HG02763 (cell line): ENCODE data around the gene ZBTB22.

ENCODE experiments used
- ATAC-seq: cut with Tn5 transposase; IDR thresholded peaks from one replicate; pipeline ENCODE4 v1.9.1; 2021; ENCODE audit warnings: mild to moderate bottlenecking, moderate library complexity; ENCODE audit not compliant: unreplicated experiment

Gene ZBTB22

DNA sequence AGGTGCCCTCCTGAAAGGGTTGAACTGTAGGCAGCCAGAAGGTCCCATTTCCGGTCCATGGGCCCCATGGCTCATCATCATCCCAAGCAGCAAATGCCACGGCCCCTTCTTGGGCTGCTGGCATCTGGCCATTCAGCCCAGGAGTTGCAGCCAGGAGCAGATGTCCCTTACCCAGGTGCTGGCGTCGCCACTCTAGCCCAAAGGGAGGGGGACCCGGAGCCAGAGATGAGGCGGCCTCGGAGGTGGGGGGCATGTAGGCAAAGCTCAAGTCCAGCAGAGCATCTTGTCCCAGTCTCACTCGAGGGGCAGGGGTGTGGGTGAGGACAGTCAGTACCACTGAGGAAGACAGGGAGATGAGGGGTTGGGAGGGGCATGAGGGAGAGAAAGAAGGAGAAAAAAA, 12.5 kb downstream of the ZBTB22 start:
- no peak for ATAC-seq

DNA sequence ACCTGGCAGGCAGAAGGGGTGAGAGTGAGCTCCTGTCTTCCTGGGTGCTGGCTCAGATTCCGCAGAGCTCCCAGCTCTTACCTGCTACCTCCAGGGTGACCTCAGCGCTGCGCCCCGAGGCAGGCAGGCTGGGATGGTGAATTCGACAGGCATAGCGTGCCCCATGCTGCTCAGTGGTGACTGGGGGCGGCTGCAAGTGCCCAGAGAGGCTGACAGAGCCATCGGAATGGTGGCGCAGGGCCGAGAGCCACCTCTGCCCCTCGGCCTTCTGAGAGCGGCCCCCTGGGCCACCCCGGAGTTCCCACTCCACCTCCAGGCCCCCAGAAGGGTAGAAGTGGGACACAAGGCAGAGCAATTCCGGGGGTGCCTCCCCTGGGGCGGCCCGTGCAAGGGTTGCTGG, 13.3 kb downstream of the ZBTB22 start:
- no peak for ATAC-seq

DNA sequence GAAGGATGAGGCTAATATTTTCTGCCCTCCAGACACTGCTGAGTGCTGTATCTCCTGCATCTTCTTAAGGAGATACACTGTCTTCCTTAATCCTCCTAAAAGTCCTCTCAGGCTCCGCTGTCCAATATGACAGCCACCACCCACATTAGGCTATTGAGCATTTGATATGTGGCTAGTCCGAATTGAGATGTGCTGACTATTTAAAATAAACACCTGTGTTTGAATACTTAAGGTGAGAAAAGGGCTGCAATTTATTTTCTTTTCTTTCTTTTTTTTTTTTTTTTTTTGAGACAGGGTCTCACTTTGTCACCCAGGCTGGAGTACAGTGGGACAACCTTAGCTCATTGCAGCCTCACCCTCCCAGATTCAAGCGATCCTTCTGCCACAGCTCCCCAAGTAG, 15.7 kb downstream of the ZBTB22 start:
- no peak for ATAC-seq

DNA sequence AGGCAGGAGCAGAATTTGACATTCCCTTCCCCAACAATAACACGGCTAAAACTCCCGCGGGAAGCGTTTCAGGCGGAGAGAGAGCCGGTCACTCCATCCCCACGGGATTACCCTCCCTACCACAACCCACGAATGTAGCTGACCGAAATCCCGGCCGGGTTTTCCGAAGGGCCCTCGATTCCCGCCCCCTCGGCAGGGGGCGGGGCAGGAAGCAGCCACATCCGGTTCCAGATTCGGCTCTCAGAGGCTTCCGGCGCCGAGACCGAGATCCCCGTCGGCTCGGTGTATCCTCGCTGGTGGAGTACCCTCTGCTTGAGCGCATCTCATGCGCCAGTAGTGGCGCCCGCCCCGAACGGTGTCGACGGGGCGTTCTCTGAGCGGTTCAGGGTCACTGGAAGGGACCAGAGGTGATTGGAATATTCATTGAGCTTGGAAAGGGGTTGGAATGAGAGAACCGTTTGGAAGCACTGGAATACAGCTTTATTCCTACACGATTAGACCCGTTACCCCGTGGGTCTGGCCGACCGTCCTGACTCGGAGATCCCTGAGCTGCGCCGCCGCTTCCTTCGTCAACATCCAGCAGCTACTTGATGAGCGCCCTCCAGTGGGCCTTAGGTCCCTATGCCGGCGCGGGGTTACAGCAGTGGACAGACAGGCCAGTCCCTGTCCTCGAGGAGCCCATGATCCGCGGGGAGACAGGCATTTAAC, 18.2 kb downstream of the ZBTB22 start:
- peak; percentile 78 for ATAC-seq

DNA sequence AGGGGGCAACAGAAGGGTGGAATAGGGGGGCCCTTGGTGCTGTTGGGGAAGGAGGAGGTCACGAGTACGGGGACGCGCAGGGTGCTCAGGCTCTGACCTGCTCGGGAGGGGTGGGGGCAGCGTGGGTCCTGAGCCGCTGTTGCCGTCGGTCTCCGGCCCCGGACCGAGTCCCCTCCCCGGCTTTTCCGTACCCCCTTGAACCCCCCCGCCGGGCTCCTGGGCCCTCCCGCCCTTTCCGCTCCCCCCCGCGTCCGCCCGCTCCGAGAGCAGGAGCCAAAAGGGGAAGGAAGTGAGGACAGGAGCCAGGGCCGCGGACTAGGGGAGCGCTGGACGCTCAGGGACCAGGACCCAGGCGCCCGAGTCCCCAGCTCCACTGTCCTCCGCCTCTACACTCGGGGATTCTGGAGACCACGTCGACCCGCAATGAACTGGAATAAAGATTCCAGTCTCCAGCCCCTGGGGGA, 18.7 kb downstream of the ZBTB22 start, which contains the start of gene RGL2:
TSS of gene RGL2 (minus strand) at position 170 of the 464 bp plus-strand sequence. CDS start 332 bp downstream, outside the sequence.
- peak; percentile 26 for ATAC-seq

GRCh38 chr6:33297956-33298772, 19.4 kb downstream of the ZBTB22 start:
- ATAC-seq, result no peak

DNA sequence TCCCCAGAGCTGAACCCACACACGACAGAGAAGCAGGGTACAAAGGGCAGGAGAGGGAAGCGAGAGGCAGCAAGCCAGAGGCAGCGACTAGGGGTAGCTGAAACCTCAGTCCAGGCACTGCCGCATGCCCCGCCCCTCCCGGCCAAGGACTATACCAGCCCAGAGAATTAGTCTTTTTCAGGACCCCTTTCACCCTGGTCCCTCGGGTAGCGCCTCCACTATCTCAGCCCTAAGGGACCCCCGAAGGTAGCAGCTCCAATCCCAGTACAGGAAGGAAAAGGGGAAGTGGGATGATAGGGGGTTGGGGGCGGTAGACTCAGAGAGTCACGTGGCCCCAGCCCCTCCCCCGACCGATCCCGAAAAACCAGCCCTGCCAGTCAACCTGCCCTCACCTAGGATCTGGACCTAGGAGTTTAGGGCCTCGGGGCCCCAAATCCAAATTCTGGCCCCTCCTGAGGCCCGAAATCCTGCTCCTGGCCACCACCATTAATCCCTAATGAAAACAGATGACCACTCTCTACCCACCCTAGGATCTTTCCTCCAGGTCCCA, 20.1 kb downstream of the ZBTB22 start:
- no peak for ATAC-seq

DNA sequence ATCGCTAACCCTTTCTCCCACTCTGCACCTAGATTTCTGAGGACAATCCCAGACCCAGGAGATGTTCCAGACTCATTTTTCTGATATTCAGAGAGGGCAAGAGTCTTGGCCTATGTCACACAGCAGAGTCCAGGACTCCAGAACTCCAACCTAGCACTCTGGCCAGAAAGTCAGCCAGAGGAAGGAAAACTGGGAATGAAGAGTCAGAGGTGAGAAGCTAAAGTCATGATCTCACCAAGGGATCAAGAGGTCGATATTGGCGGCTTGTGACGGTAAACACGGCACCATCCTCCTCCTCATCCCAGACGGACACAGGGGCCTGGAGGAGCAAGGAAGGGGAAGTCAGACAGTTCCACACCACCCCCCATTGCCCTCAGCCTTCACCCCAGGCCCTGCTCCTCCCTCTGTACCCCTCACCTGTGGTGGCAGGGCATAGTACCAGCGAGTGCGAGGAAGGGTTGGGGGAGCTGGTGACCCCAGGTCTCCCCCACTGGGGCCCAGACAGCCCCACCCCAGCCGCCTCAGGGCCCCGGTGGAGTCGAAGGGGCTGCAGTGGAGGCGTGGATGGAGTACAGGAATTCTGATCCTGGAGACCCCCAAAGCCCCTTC, 20.6 kb downstream of the ZBTB22 start:
- no peak for ATAC-seq

- ATAC-seq, result no peak
Observed at GRCh38 chr6:33295621-33296369, 21.7 kb downstream of the ZBTB22 start.

DNA sequence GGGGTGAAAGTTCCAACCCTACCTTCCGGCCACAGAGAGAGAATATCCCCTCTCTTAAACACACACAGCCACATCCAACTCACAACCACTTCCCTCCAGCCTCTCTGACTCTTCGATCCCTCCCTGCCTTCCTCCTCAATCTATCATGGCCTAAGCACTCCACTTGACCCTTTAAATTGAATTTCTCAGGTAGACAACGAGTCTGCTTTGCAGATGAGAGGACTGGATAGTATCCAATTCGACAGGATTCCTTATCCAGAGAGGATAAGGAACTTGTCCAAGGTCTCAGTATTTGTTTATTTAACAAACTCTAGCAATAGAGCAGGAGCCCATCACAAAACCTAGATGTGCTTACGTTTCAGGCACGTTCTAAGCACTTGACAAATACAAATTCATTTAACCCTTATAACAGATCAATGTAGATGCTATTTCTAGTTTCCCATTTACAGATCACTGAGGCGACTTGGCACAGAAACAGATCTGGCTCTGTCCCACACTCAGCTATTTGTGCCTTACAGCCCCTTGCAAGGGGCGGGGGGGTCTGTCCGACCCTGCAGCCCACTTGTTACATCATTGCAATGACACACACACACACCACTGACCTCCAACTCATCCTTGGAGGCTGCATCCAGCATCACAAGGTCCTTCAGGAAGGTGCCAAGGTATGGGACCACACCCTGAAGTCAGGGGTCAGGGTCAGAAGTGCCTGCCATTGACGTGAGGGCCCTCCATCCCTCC, 23.3 kb downstream of the ZBTB22 start:
- ATAC-seq, result no peak

- ATAC-seq, result no peak
Observed at GRCh38 chr6:33292996-33293682, 24.4 kb downstream of the ZBTB22 start.

GRCh38 chr6:33290459-33290858, 27.1 kb downstream of the ZBTB22 start:
- no peak for ATAC-seq

DNA sequence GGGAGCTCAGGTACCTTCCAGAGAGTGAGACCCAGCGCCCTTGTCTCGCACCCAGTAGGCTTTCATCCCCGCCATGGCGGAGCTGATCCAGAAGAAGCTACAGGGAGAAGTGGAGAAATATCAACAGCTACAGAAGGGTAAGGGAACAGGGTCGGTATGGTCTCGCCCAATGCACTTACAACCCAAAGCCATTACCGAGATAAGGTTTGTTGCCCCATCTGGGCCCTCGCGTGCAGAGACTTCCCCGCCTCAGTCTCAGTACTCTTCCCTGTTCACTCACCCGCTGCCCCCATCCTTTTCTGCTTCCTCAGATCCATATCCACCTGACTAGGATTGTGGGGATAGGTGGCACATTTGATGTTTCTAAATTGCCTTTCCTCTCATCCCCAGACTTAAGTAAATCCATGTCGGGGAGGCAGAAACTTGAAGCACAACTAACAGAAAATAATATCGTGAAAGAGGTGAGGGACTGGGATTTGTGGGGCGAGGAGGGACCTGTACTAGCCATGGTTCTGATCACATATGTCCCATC, 27.7 kb downstream of the ZBTB22 start:
- ATAC-seq, result peak; percentile 12

DNA sequence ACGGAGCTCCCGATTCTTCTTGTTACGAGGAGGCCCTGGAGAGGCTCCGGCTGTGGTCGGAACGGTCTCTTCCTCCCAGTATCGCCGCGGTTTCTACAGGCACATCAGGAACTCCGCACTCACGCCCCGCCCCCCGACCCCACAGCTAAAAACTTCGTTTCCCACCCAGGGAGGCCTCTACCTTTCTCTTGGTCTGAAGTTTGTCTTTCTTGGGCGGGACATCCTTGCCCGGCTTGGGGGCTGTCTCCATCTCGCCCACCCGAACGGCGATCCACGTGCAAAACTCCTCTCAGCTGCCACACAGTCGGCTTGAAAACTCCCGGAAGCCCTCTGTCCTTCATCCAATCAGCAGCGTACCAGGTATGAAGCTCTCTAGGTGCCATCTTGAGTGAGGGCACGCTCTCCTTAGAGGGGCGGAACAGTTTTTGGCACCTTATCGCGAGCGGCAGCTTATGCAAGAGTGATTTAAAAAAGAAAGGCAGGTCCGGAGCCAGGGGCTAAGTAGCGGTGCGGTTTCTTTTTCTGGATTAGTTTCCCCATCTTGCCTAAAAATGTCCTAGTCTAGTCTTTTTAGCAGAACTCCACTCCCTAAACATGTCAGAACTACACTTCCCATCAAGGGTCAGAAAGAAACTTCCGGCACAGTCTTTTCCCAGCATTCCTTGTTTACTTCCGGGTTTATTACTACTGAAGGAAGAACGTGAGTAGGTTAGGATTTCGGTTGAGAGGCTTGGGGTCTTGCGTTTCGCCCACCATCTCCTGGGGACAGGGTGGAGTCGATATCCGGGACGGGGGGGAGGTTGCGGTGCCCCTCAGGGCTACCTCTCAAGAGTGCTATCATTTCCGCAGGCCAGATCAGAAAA, 28.4 kb downstream of the ZBTB22 start, which contains the start of the genes PFDN6 and WDR46:
TSS of gene PFDN6 (plus strand) at position 681 of the 863 bp plus-strand sequence. CDS start 256 bp downstream, outside the sequence.
TSS of gene WDR46 (minus strand) at position 319 of the 863 bp plus-strand sequence. CDS start at position 250, 69 bp downstream.
- ATAC-seq, result peak; percentile 77

DNA sequence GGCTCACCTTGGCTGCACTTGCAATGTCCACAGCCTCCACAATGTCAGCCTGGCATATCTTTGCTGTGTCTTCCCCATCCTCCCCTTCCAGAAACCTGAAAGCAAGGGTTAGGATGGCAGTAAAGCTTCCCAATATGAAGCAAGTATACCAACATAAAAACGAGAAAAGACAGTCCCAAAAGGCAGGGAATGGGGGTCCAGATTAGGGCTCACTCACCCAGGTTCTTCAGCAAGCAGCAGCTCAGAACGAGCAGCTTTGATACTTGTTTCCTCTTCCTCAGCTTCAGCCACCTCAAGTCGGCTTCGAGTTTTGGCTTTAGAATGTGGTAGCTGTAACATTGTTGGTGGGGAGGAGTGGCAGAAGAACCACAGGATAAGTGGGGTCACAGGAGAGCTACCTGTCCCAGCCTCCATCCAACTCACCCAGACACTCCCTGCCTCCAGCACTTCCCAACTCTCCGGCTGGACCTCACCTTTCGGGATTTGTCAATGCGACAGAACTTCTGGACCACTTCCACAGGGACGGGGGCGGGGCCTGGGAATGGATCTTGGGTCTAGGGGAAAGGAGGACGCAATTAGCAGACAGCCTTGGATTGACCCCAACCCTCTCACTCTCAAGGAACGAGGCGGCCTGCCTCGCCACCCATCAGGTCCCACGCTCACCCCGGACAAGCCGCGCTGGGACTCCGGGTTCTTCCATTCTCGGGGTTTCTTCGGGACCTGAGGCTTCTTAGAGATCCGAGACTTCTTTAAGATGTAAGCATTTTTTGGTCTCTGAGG, 29.2 kb downstream of the ZBTB22 start:
- ATAC-seq, result no peak

DNA sequence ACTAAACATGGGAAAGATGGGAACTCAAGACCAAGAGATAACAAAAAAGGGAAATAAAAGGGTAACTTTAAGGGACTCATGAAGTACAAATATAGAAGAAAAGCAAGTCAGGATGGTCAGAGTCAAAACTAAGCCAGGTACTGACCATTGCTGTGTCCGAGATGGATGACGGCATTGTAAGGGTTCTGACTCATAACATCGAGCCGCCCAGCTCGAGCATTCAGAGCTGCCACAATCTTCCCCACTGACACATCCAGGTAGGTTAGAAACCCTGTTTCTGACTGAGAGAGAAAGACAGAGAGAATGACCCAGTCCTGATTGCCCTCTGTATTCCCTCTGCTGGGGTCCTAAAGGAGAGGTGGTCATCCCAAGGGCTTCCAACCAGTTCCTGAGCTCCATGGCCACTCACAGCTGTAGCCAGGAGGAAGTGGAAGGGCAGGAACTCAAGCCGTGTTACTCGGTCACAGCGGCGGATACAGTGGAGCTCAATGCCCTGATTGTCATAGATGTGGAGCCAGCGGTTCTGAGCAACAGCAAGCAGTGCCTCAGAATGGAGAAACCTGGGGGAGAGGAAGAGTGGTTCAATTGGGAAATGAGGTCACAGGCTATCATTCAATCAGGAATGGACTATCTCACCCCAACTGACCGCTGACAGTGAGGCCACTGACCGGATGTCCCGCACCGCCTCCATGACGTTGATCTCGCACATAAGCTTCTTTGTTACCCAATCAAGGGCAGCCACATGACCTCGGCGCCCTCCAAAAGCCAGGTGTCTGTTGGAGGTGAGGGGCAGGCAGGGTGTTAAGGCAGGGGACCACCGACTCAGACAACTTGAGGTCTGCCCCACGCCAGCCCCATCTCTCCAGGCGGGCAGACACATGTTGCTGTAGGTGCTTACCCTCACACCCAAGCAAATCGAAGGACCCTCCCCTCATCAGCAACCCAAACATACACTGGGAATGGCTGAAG, 30.3 kb downstream of the ZBTB22 start:
- ATAC-seq, result no peak
